Upper lobe of right lung (tissue), 1 donor: ENCODE data around the gene PWWP2B. TPM values are rescaled to one million over a fixed set of nuclear protein-coding genes. Genes with fewer than 3 reads are reported as not detected.

Source experiments
- ATAC-seq: fragments of 200-7000 bp; cut with Tn5 transposase; one replicate; pipeline ENCODE4 v1.9.1; 2020; ENCODE audit warnings: mild to moderate bottlenecking, moderate library complexity
- DNase-seq: peaks from one replicate; pipeline ENCODE4 v3.0.0-alpha.2; 2020
- H3K27ac ChIP-seq: fragments of 200-600 bp; one replicate; pipeline ENCODE4 v1.8.0; 2022
- H3K27me3 ChIP-seq: fragments of 200-600 bp; one replicate; pipeline ENCODE4 v1.8.0; 2022; ENCODE audit warnings: mild to moderate bottlenecking
- H3K36me3 ChIP-seq: fragments of 200-600 bp; one replicate; pipeline ENCODE4 v1.8.0; 2022
- H3K4me1 ChIP-seq: fragments of 200-600 bp; one replicate; pipeline ENCODE4 v1.8.0; 2022
- H3K4me3 ChIP-seq: fragments of 200-600 bp; one replicate; pipeline ENCODE4 v1.8.0; 2022; ENCODE audit warnings: mild to moderate bottlenecking
- H3K9me3 ChIP-seq: fragments of 200-600 bp; one replicate; pipeline ENCODE4 v1.8.0; 2022
- CTCF ChIP-seq: fragments of 200-600 bp; IDR thresholded peaks from one replicate; pipeline ENCODE4 v1.8.0; 2022; ENCODE audit warnings: antibody characterized with exemption
- intact Hi-C: fragments of 100-400 bp; cut with DNase I; formaldehyde crosslinking; loops from one replicate; pipeline ENCODE4 v1.11.0; 2022
- total RNA-seq: library from RNA; stranded (reverse); fragmentation: NEBNext Ultra II Directional; extraction: Animal tissue kit (Norgen Biotek cat#: 25700); gene quantifications from one replicate; pipeline ENCODE4 v1.2.1, GENCODE V29; 2021
- donor health status: DM: no; HTN: yes; CAD: no; lungs with severe emphysema.

Gene PWWP2B
- total RNA-seq, 1 donor from 2014 or later: 26.0 TPM

GRCh38 chr10:132387764-132388210 lies 9.2 kb upstream of the PWWP2B start:
- Histone ChIP-seq H3K9me3 (no peaks in the 10 kb centered on the region), H3K27ac (no peak overlapping the region), H3K4me1 (peaks cover 10% of the 10 kb centered on the region), H3K4me3 (no peak overlapping the region), H3K27me3 (no peaks in the 10 kb centered on the region), H3K36me3 (no peaks in the 10 kb centered on the region)
- ATAC-seq: peak; percentile 87
- intact Hi-C loops: no loop called here
- peak; percentile 59 for TF ChIP-seq CTCF
- peak; percentile 86 for DNase-seq

DNA sequence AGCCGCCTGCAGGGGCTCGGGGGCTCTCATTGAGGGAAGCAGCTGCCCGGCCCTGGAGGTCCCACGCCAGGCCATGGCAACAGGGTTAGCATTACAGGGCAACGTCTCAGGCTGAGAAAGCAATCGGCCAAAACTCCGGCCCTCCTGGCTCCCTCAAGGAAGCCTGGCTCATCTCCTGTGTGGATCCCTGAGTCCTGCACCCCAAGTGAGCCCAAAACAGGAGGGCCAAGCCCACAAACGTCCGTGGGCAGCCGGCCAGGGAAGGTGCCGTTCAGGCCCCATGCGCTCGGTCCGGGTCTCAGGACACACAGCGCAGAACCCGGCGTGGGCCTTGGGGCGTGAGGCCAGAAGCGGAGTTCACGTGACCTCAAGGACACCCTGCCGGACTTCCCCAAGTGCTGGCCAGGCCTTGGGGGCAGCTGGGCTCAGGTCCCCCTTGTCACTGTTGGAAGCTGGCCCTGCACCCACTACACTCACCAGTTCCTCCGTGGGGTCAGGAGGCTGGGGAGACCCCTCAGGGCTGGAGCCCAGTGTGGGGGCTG lies 8.0 kb upstream of the PWWP2B start:
- H3K27ac ChIP-seq: no peak overlapping the region
- no peaks in the 10 kb centered on the region for H3K27me3 ChIP-seq
- ATAC-seq: peak; percentile 54
- H3K36me3 ChIP-seq: no peaks in the 10 kb centered on the region
- peak; percentile 81 for DNase-seq
- peaks cover 10% of the 10 kb centered on the region for H3K4me1 ChIP-seq
- intact Hi-C loops: no loop called here
- no peak for TF ChIP-seq CTCF
- no peak overlapping the region for H3K4me3 ChIP-seq
- H3K9me3 ChIP-seq: no peaks in the 10 kb centered on the region

- Histone ChIP-seq H3K36me3 (no peaks in the 10 kb centered on the region), H3K4me1 (peaks cover 10% of the 10 kb centered on the region), H3K27me3 (no peaks in the 10 kb centered on the region), H3K27ac (no peak overlapping the region), H3K4me3 (no peak overlapping the region), H3K9me3 (no peaks in the 10 kb centered on the region)
- intact Hi-C loops: loop anchor here (5.0 kb wide), 1 partner anchor 63 kb away; no protein-coding TSS in a partner anchor
- DNase-seq (peak; percentile 66), ATAC-seq (no peak)
- no peak for TF ChIP-seq CTCF
Measured at GRCh38 chr10:132389433-132390169, 7.4 kb upstream of the PWWP2B start.

GRCh38 chr10:132390170-132390920 lies 6.7 kb upstream of the PWWP2B start:
- intact Hi-C loops: loop anchor here (5.0 kb wide), 1 partner anchor 62 kb away; no protein-coding TSS in a partner anchor
- Histone ChIP-seq H3K27me3 (no peaks in the 10 kb centered on the region), H3K4me3 (no peak overlapping the region), H3K27ac (no peak overlapping the region), H3K36me3 (no peaks in the 10 kb centered on the region), H3K4me1 (peaks cover 14% of the 10 kb centered on the region), H3K9me3 (no peaks in the 10 kb centered on the region)
- TF ChIP-seq CTCF: no peak
- peak; percentile 17 for DNase-seq
- ATAC-seq: no peak

- peak; percentile 52 for DNase-seq
- H3K4me3 ChIP-seq: no peak overlapping the region
- intact Hi-C loops: loop anchor here (5.0 kb wide), 1 partner anchor 61 kb away; no protein-coding TSS in a partner anchor
- H3K36me3 ChIP-seq: no peaks in the 10 kb centered on the region
- ATAC-seq: no peak
- no peaks in the 10 kb centered on the region for H3K9me3 ChIP-seq
- no peak overlapping the region for H3K27ac ChIP-seq
- no peak for TF ChIP-seq CTCF
- peaks cover 17% of the 10 kb centered on the region for H3K4me1 ChIP-seq
- no peaks in the 10 kb centered on the region for H3K27me3 ChIP-seq
Measured at GRCh38 chr10:132390921-132391675, 5.9 kb upstream of the PWWP2B start.
